OCI-LY3 (cell line): ENCODE measurements around the gene ARX.

Experiments used
- EZH2phosphoT487 ChIP-seq: fragments of 200-600 bp; shearing (Covaris generic); IDR thresholded peaks from 2 replicates; pipeline ENCODE4 v1.6.1; 2018; ENCODE audit warnings: antibody characterized with exemption, mixed run types, low read depth
- TF ChIP-seq, protein P1 (sequence below): fragments of 200-600, 300-600 bp; sonication (generic); IDR thresholded peaks from 2 replicates; pipeline ENCODE4 v1.5.1; 2014; ENCODE audit warnings: antibody characterized with exemption, low read length, low read depth

DNA sequence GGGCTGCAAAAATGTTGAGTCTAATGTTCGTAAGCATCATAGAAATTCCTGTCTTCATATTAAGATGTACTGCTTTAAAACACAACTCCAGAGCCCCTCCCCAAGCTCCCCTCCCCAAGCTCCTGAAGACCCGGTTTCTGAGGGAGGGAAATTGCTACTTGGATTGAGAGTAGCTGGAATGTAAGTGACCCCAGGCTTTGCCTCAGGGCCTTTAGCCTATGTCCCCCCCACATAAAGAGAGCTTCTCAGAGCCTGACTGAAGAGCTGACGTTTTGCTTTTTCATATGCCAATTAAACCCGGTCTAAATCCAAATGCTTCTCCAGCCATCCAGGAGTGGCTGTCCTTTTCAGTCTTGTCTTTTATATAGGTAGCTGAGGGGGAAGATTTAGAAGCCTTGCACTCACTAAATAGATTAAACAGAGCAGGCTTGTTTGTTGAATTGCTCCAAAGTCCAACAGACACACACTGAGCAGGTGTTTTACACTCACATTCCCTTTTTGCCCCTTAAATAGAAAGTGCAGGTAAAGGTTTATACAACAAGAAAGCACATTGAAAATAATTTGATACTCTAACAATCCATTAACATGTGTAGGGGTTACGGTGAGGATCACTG lies 19.6 kb downstream of the ARX start:
- TF ChIP-seq, protein P1, sequence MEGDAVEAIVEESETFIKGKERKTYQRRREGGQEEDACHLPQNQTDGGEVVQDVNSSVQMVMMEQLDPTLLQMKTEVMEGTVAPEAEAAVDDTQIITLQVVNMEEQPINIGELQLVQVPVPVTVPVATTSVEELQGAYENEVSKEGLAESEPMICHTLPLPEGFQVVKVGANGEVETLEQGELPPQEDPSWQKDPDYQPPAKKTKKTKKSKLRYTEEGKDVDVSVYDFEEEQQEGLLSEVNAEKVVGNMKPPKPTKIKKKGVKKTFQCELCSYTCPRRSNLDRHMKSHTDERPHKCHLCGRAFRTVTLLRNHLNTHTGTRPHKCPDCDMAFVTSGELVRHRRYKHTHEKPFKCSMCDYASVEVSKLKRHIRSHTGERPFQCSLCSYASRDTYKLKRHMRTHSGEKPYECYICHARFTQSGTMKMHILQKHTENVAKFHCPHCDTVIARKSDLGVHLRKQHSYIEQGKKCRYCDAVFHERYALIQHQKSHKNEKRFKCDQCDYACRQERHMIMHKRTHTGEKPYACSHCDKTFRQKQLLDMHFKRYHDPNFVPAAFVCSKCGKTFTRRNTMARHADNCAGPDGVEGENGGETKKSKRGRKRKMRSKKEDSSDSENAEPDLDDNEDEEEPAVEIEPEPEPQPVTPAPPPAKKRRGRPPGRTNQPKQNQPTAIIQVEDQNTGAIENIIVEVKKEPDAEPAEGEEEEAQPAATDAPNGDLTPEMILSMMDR, result no peak
- no peak for TF ChIP-seq EZH2phosphoT487
